Limb (tissue), 2 donors: ENCODE measurements around the gene LINGO1.

Experiments used
- DNase-seq, 2 donors: peaks; one replicate each; pipeline ENCODE4 v3.0.0-alpha.2; 2016; ENCODE audit errors: extremely low spot score in 2 of 2

Gene LINGO1

GRCh38 chr15:77597804-77598453 is 34.8 kb downstream of the LINGO1 start:
- no peak for DNase-seq

GRCh38 chr15:77596821-77597803 is 35.6 kb downstream of the LINGO1 start:
- no peak for DNase-seq

- DNase-seq, result no peak
Observed at GRCh38 chr15:77595231-77595630, 37.5 kb downstream of the LINGO1 start.

- DNase-seq, result no peak
Observed at GRCh38 chr15:77592758-77593157, 40.0 kb downstream of the LINGO1 start.

GRCh38 chr15:77591968-77592613 is 40.6 kb downstream of the LINGO1 start:
- DNase-seq, result no peak

- no peak for DNase-seq
Observed at GRCh38 chr15:77589839-77590238, 42.9 kb downstream of the LINGO1 start.

- no peak for DNase-seq
Observed at GRCh38 chr15:77588126-77588525, 44.6 kb downstream of the LINGO1 start.

GRCh38 chr15:77584691-77585090 is 48.0 kb downstream of the LINGO1 start:
- DNase-seq, result no peak

- DNase-seq, result no peak
Observed at GRCh38 chr15:77584201-77584600, 48.5 kb downstream of the LINGO1 start.

- DNase-seq, result no peak
Observed at GRCh38 chr15:77582763-77583162, 49.9 kb downstream of the LINGO1 start.

GRCh38 chr15:77581896-77582569 is 50.7 kb downstream of the LINGO1 start:
- DNase-seq, result no peak

GRCh38 chr15:77580996-77581682 is 51.6 kb downstream of the LINGO1 start:
- no peak for DNase-seq

- DNase-seq, result no peak
Observed at GRCh38 chr15:77579498-77580188, 53.1 kb downstream of the LINGO1 start.

GRCh38 chr15:77578641-77579372 is 53.9 kb downstream of the LINGO1 start:
- DNase-seq, result no peak

GRCh38 chr15:77577366-77577950 is 55.3 kb downstream of the LINGO1 start:
- DNase-seq, result peak in 1 of 2 donors; percentile 58

GRCh38 chr15:77576538-77576937 is 56.2 kb downstream of the LINGO1 start:
- no peak for DNase-seq

GRCh38 chr15:77575203-77575934 is 57.3 kb downstream of the LINGO1 start:
- DNase-seq, result no peak

GRCh38 chr15:77574521-77575202 is 58.0 kb downstream of the LINGO1 start:
- DNase-seq, result no peak
